ENCODE measurements around the gene IGHMBP2. TPM values are rescaled to one million over a fixed set of nuclear protein-coding genes. Genes with fewer than 3 reads are reported as not detected.

Gene IGHMBP2
- total and polyA plus RNA-seq, 2 experiments from 2014 or later, result 14.3 to 27.7 TPM

- TF ChIP-seq ZNF462 (CRISPR knock-in tag; IDR thresholded peaks at IDR 0.05) (no peak), CTCF (conservative IDR thresholded peaks at IDR 0.05; ENCODE audit: low read depth in 2 of 2) (no peak), REST (IDR thresholded peaks at IDR 0.05; ENCODE audit: unreplicated experiment) (no peak)
Observed at GRCh38 chr11:68976095-68976494, 72.4 kb downstream of the IGHMBP2 start (continued).
